Right lobe of liver (tissue), 6 donors: Measurements from ENCODE around the gene UGT1A9. TPM values are rescaled to one million over a fixed set of nuclear protein-coding genes. Genes with fewer than 3 reads are reported as not detected.

ENCODE experiments used
- ATAC-seq, 4 donors: fragments of 200-7000 bp; cut with Tn5 transposase; one replicate each; pipeline ENCODE4 v1.9.1; 2020; ENCODE audit warnings: mild to moderate bottlenecking in 4 of 4, moderate library complexity in 4 of 4
- DNase-seq, 3 donors: peaks; one replicate each; pipeline ENCODE4 v3.0.0-alpha.2; 2020
- H3K27ac ChIP-seq, 3 donors: fragments of 200-600 bp; one replicate each; pipeline ENCODE4 v1.8.0; 2022
- H3K27me3 ChIP-seq, 2 donors: fragments of 200-600 bp; one replicate each; pipeline ENCODE4 v1.8.0; 2022
- H3K36me3 ChIP-seq, 4 donors: fragments of 200-600 bp; sonication (generic) in 1 of 4; one replicate each; pipeline versions ENCODE4 v1.5.1 to v1.8.0; 2017 to 2022; ENCODE audit warnings: control low read depth in 1 of 4
- H3K4me1 ChIP-seq, 4 donors: fragments of 200-600 bp; sonication (generic) in 1 of 4; one replicate each; pipeline versions ENCODE4 v1.5.1 to v1.8.0; 2017 to 2022; ENCODE audit warnings: control low read depth in 1 of 4
- H3K4me3 ChIP-seq, 3 donors: fragments of 200-600 bp; one replicate each; pipeline ENCODE4 v1.8.0; 2022
- H3K9me3 ChIP-seq, 4 donors: fragments of 200-600 bp; sonication (generic) in 1 of 4; one replicate each; pipeline versions ENCODE4 v1.5.1 to v1.8.0; 2017 to 2022; ENCODE audit warnings: control low read depth in 1 of 4
- POLR2A ChIP-seq: fragments of 450-650 bp; IDR thresholded peaks from one replicate; pipeline ENCODE4 v1.6.1; 2017; ENCODE audit warnings: antibody characterized with exemption, mild to moderate bottlenecking
- WGBS: methylation state at CpG from one replicate; pipeline ENCODE4 v1.1.6; 2018; ENCODE audit warnings: low coverage, low lambda C conversion rate; ENCODE audit not compliant: insufficient coverage; ENCODE audit errors: missing lambda C conversion rate; 5-methylcytosine and 5-hydroxymethylcytosine counted together
- intact Hi-C, 2 donors: fragments of 100-400 bp; cut with DNase I; formaldehyde crosslinking; loops; one replicate each; pipeline versions ENCODE4 v1.11.2 to v1.14.1; 2022
- total RNA-seq, 6 experiments: library from RNA; depleted of rRNA in 2 of 6; stranded (reverse); fragments of >200 nt in 2 of 6; fragmentation: NEBNext Ultra II Directional in 3 of 6; extraction: Animal tissue kit (Norgen Biotek cat#: 25700) in 3 of 6; gene quantifications; one replicate each; pipeline versions ENCODE4 v1.1.0 to v1.2.4, GENCODE V29; 2016 to 2023
- TF ChIP-seq, protein P1 (sequence below), 4 donors: fragments of 200-600 bp in 3 of 4; fragments of 450-650 bp in 1 of 4; IDR thresholded peaks; one replicate each; pipeline versions ENCODE4 v1.5.1 to v1.8.0; 2016 to 2022; ENCODE audit warnings: antibody characterized with exemption in 4 of 4, mild to moderate bottlenecking in 2 of 4
- donor health status: DM: no; HTN: yes; CAD: no.
- donor health status: DM: no; HTN: no; CAD: no.
- donor health status: DM: no; HTN: no; CAD: no.
- donor health status: DM: no; HTN: yes; CAD: no.
- donor health status: DM: no; HTN: yes; CAD: no.

Gene UGT1A9
- total RNA-seq, 6 experiments from 2014 or later: 91.6 to 365 (median 108) TPM

DNA sequence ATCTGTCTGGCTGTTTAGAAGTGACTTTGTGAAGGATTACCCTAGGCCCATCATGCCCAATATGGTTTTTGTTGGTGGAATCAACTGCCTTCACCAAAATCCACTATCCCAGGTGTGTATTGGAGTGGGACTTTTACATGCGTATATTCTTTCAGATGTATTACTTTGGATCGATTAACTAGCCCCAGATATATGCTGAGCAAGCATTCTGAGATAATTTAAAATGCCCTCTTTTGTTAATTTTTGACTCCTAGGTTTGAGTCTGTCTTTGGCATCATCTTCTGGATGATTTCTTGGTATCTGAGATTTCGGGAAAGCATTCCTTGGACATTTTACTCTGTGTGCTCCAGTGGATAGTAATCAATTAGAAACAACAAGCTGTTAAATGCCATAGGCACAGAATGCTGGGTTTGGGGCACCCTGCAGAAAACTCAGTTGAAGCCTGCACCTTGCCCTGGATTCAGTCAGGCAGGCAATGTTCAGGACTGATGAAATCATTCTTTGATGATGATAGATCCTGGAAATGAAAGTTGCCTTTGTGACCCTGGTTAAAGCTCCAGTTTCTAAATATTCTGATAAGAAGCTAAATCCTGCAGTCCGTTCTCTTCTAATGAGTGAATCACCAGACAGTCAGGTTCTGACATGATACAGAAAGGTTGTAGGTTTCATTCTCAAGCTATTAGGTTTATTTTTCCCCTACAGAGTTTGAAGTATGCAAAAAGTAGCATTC is 89.5 kb downstream of the UGT1A9 start:
- Histone ChIP-seq H3K27me3 (no peaks in the 10 kb centered on the region), H3K9me3 (no peaks in the 10 kb centered on the region), H3K36me3 (no peaks in the 10 kb centered on the region), H3K4me1 (peaks cover 0 to 36% (median 17%) of the 10 kb centered on the region in 4 donors), H3K4me3 (peak overlapping the region; percentile 29 to 69 (median 69)), H3K27ac (peak overlapping the region; percentile 80 to 92 (median 91))
- intact Hi-C loops: loop anchor here in 1 of 2 donors (5.0 kb wide), 1 partner anchor 44 kb away; the partner anchor contains the start of gene UGT1A4
- ATAC-seq (peak; percentile 8 to 58 (median 48)), DNase-seq (peak in 1 of 3 donors; percentile 72)
- 25% methylated on average over 4 of the region's 4 CpGs for WGBS
- peak; percentile 90 for TF ChIP-seq POLR2A
- TF ChIP-seq, protein P1, sequence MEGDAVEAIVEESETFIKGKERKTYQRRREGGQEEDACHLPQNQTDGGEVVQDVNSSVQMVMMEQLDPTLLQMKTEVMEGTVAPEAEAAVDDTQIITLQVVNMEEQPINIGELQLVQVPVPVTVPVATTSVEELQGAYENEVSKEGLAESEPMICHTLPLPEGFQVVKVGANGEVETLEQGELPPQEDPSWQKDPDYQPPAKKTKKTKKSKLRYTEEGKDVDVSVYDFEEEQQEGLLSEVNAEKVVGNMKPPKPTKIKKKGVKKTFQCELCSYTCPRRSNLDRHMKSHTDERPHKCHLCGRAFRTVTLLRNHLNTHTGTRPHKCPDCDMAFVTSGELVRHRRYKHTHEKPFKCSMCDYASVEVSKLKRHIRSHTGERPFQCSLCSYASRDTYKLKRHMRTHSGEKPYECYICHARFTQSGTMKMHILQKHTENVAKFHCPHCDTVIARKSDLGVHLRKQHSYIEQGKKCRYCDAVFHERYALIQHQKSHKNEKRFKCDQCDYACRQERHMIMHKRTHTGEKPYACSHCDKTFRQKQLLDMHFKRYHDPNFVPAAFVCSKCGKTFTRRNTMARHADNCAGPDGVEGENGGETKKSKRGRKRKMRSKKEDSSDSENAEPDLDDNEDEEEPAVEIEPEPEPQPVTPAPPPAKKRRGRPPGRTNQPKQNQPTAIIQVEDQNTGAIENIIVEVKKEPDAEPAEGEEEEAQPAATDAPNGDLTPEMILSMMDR (IDR thresholded peaks at IDR 0.05): no peak

DNA sequence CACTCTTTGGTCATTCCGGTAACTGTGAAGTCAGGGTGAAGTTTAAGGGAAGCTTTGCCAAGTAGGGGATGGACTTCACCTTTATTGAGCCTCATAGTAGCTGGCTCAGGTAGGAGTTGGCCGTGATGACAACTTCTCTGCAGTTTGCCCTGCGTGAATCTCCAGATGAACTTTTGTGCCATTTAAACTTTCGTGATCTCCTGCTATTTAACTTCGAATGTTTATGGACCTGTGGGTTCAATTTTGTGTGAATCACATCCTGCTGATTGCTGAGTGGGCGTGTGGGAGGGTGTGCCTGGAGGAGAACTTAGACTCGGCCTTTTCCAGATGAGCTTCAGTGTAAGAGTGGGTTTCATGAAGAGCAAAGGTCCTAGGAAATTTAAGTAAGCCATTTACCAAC is 92.6 kb downstream of the UGT1A9 start:
- DNase-seq (peak; percentile 63 to 84 (median 73)), ATAC-seq (peak; percentile 47 to 82 (median 72))
- TF ChIP-seq, protein P1 (IDR thresholded peaks at IDR 0.05): no peak
- peak; percentile 40 for TF ChIP-seq POLR2A
- H3K9me3 ChIP-seq: no peaks in the 10 kb centered on the region
- peak overlapping the region; percentile 55 to 92 (median 91) for H3K27ac ChIP-seq
- H3K4me3 ChIP-seq: peak overlapping the region in 2 of 3 donors; percentile 69
- H3K27me3 ChIP-seq: no peaks in the 10 kb centered on the region
- peaks cover 0 to 29% (median 8%) of the 10 kb centered on the region in 4 donors for H3K36me3 ChIP-seq
- peaks cover 0 to 14% (median 6%) of the 10 kb centered on the region in 4 donors for H3K4me1 ChIP-seq
- intact Hi-C loops: loop anchor here in 1 of 2 donors (5.0 kb wide), 1 partner anchor 47 kb away; the partner anchor contains the start of gene UGT1A4
- 13% methylated on average over 6 of the region's 7 CpGs for WGBS

DNA sequence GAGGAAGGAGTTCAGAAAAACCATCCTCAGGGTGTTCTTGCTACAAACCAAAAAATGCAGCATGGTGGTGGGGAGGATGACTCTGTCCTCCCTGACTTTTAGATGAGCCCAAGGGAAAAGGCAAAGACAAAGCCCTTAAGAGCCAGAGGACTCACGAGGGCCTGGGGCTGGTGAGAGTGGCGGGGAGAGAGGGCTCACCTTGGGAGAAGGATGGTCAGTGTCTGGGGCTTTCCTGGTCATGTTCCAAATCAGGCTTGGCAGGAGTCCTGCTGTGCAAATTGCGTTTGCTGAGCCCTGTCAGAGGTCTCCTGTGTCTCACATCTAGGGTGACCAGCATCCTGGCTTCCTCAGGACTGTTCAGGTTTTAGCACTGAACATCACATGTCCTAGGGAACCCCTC is 93.1 kb downstream of the UGT1A9 start:
- peak in 3 of 4 donors; percentile 0 to 1 (median 1) for ATAC-seq
- Histone ChIP-seq H3K36me3 (peaks cover 0 to 34% (median 10%) of the 10 kb centered on the region in 4 donors), H3K9me3 (no peaks in the 10 kb centered on the region), H3K27ac (peak overlapping the region; percentile 55 to 92 (median 56)), H3K4me1 (peaks cover 0 to 10% (median 5%) of the 10 kb centered on the region in 4 donors), H3K27me3 (no peaks in the 10 kb centered on the region), H3K4me3 (peak overlapping the region in 2 of 3 donors; percentile 29 to 69)
- peak in 1 of 3 donors; percentile 70 for DNase-seq
- TF ChIP-seq, protein P1 (IDR thresholded peaks at IDR 0.05): no peak
- no peak for TF ChIP-seq POLR2A
- WGBS: 27% methylated on average over 2 of the region's 3 CpGs
- intact Hi-C loops: loop anchor here in 1 of 2 donors (5.0 kb wide), 1 partner anchor 47 kb away; the partner anchor contains the start of gene UGT1A4

GRCh38 chr2:233766416-233766815 is 94.7 kb downstream of the UGT1A9 start:
- intact Hi-C loops: no loop called here
- DNase-seq (peak in 1 of 3 donors; percentile 73), ATAC-seq (peak in 1 of 4 donors; percentile 1)
- Histone ChIP-seq H3K9me3 (no peaks in the 10 kb centered on the region), H3K36me3 (peaks cover 0 to 50% (median 17%) of the 10 kb centered on the region in 4 donors), H3K27me3 (no peaks in the 10 kb centered on the region), H3K4me3 (no peak overlapping the region), H3K27ac (peak overlapping the region in 1 of 3 donors; percentile 92), H3K4me1 (peaks cover 0 to 10% (median 4%) of the 10 kb centered on the region in 4 donors)
- WGBS: 70% methylated on average over 4 of the region's 4 CpGs
- TF ChIP-seq, protein P1 (IDR thresholded peaks at IDR 0.05): no peak
- TF ChIP-seq POLR2A: no peak
